GM18951 (cell line): ENCODE measurements around the gene TMEM223.
A peak's percentile ranks its signal among the peaks of the same experiment; 100 is the strongest.

ENCODE experiments used
- POLR2A ChIP-seq: IDR thresholded peaks from 4 replicates; pipeline ENCODE4 v1.6.1; 2011; ENCODE audit warnings: mild to moderate bottlenecking; ENCODE audit not compliant: insufficient read length, insufficient read depth; ENCODE audit errors: extremely low read depth
- in situ Hi-C: fragments of 300-500 bp; cut with MboI; formaldehyde crosslinking; loops from one replicate; pipeline ENCODE4 v1.12.0; 2022; ENCODE audit warnings: low sequenced_read_pairs, mixed read lengths, inconsistent platforms; ENCODE audit not compliant: unreplicated experiment

Gene TMEM223

DNA sequence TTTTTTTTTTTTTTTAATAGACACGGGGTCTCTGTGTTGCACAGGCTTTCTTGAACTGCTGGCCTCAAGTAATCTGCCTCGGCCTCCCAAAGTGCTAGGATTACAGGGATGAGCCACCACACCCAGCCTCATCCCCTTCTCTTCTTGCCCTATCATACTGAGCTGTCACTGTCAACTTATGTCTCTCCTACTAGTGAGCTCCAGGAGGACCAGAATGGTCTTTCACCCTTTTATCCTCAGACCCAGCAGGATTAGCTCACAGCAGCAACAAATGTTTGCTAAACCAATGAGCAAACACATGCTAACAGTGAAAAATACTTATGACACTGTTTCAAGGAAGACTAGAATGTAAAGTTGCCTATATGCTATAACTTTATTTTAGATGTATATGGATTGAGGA is 19.9 kb upstream of the TMEM223 start:
- no peak for TF ChIP-seq POLR2A
- in situ Hi-C loops, result no loop called here

- TF ChIP-seq POLR2A, result no peak
- in situ Hi-C loops, result no loop called here
These were observed 18.9 kb upstream of the TMEM223 start for GRCh38 chr11:62810748-62811147.

DNA sequence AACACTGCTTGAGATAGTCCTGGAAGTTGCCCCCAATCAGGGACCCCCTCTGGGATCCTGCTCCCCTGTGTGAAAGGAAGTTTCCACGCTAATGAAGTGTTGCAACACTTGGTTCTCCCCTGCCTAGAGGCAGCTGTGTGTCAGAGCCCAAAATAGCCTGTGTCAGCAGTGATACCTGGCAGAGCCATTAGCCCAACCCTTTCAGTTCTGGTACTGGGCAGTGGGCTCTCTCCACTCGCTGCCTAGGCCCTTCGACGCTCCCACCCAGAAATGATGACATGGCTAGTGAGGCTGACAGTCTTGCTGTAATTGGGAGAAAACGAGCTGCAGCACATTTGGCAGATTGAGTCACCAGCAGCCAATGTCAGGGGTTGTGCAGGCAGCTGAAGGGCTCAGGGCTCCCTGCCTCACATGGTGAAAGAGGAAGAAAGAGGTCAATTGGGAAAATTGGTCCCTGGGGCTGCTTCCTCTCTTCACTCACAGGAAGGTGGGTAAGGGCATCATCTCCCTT is 14.9 kb upstream of the TMEM223 start:
- TF ChIP-seq POLR2A, result no peak
- in situ Hi-C loops, result no loop called here

DNA sequence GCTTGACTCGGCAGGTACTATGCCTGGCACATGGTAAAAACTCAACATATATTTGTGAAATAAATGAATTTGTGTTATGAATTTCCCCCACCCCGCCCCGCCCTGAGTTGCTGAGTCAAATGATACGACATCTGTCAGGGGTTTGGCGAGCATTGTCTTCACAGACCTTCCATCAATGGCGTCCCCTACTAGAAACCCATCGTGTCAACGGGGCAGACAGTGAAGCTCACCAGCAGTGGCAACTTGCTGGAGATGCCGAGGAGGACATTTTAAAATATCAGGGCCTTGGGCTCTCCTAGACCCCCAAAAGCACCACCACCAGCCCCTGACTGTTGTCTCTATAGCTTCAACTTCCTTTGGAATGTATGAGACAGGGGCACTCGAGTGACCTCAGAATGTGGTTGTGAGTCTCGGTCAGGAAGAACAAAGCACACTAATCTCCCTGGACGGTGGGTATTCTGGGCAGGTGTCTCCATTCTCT is 14.2 kb upstream of the TMEM223 start:
- in situ Hi-C loops, result no loop called here

GRCh38 chr11:62805076-62805892 is 13.5 kb upstream of the TMEM223 start, which contains the start of gene NXF1:
TSS of gene NXF1 (minus strand) at chr11:62805440. CDS start at chr11:62805356, 84 bp downstream.
- peak; percentile 100 for TF ChIP-seq POLR2A
- in situ Hi-C loops, result no loop called here

More for the DNA sequence above, 14.2 kb upstream of the TMEM223 start:
- no peak for TF ChIP-seq POLR2A

GRCh38 chr11:62804310-62805075 is 12.7 kb upstream of the TMEM223 start:
- in situ Hi-C loops, result no loop called here

DNA sequence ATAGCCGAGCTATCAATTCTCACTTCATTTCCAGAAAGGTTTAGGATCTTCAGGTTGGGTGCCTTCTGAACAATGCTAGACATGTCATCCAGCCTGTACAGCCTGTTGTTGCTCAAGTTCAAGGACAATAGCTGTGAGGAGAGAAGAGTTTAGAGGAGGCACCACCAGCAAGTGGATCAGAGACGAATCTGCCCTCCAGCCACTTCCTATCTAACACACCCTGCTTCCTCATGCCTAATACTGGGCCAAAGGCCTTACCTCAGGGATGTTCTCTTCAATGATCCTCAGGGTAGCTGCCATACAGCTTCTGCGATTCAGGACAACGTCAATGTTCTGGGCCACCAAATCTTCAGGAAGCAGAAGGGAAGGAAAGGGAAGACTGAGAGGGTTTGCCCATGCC is 9.3 kb upstream of the TMEM223 start:
- in situ Hi-C loops, result no loop called here
- no peak for TF ChIP-seq POLR2A

More at GRCh38 chr11:62804310-62805075, 12.7 kb upstream of the TMEM223 start:
- no peak for TF ChIP-seq POLR2A

- in situ Hi-C loops, result no loop called here
- no peak for TF ChIP-seq POLR2A
These were observed 7.7 kb upstream of the TMEM223 start for GRCh38 chr11:62799486-62799885.

DNA sequence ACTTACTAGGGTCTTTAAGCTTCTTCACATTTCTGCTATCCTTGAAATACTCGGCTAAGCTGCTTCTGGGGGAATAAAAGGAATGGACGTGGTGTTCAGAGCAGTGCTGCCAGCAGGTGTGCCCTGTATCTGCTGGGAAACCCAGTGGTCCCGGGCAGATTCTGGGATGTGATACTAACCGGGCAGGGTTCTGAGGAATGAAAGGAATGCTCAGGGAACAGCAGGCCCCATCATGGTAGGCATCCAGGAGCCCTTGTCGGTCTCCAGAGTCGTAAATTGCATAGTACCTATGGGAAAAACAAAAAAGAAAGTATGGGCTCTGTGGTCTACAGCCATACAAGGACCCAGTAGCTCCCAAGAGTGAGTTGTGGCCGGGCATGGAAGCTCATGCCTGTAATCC is 4.5 kb upstream of the TMEM223 start:
- no peak for TF ChIP-seq POLR2A
- in situ Hi-C loops, result no loop called here

DNA sequence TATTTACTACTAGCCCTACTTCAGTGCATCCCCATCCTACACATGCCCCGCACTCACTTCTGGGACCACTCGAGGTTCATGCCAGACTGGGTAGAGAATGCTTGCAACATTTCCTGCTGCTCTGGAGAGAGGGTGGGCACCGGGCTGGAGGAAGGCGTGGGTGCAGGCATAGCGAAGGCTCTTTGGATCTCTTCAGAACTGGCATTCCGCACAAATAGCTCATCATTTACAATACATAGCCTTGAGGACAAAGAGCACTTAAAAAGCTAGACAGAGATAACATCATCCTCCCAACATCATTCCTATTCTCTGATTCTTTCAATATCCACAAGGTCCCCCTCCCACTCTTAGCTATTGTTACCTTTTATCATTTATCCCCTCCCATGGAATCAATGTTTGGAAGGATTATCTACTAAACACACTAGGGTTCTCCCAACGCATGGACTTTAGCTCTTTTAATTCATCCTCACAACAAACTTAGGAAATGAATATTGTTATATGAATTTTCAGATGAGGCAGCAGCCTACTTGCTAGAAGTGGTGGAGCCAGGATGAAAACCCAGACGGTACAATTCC is 2.5 kb upstream of the TMEM223 start:
- TF ChIP-seq POLR2A, result no peak
- in situ Hi-C loops, result no loop called here

GRCh38 chr11:62792202-62792575 is 383 bp upstream of the TMEM223 start:
- in situ Hi-C loops, result no loop called here
- no peak for TF ChIP-seq POLR2A

DNA sequence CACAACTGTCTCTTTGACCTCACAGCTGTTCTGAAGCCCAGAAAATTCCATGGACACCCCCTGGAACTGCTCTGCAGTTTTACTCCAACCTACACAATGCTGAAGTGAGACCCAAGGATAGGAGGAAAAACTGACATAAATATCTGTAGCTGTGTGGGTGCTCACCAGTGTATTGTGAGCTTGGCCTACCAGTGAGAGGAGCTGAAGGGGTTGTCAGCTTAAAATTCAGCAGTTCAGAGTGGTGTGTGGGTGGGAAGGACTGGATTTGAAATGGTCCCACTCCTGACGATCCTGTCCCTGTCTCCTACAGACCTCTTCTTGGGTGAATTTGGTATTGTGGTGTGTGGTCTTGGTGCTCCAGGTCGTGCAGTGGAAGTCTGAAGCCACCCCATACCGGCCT is 2.2 kb downstream of the TMEM223 start:
- in situ Hi-C loops, result no loop called here

GRCh38 chr11:62788991-62789390 is 2.8 kb downstream of the TMEM223 start:
- no peak for TF ChIP-seq POLR2A
- in situ Hi-C loops, result no loop called here

More for the DNA sequence above, 2.2 kb downstream of the TMEM223 start:
- no peak for TF ChIP-seq POLR2A
